Measurements from ENCODE around the gene VAV2. TPM values are rescaled to one million over a fixed set of nuclear protein-coding genes. Genes with fewer than 3 reads are reported as not detected.

Gene VAV2
- total RNA-seq, 1 donor from 2014 or later = 18.7 TPM

DNA sequence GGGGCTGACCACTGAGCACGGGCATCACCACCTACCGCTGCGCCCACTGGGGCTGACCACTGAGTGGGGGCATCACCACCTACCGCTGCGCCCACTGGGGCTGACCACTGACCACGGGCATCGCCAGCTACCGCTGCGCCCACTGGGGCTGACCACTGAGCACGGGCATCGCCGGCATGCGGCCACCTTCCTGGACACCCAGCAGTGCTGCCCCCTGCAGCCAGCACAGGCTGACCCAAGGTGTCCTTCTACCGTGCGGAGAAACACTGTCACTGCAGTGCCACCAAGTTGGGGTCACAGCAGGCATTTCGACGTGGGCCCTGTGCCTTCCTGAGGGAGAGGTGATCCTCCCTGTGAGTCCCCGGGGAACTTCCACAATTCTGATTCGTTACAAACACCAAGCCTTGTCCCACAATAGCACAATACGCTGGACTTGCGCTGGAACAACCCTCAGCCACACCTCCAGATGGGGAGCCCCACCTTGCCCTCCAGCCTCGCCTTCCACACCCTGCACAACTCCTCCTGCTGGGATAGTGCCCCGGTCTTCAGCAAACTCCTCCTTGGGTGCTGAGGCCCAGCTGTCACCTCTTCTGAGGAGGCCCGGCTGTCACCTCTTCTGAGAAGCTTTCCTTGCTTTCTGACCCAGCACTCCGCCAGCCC is 163.7 kb downstream of the VAV2 start:
- DNase-seq (ENCODE audit: low read depth) = no peak
- no peak overlapping the region for H3K4me3 ChIP-seq (ENCODE audit: low read depth, low read length)
- TF ChIP-seq, protein P1, sequence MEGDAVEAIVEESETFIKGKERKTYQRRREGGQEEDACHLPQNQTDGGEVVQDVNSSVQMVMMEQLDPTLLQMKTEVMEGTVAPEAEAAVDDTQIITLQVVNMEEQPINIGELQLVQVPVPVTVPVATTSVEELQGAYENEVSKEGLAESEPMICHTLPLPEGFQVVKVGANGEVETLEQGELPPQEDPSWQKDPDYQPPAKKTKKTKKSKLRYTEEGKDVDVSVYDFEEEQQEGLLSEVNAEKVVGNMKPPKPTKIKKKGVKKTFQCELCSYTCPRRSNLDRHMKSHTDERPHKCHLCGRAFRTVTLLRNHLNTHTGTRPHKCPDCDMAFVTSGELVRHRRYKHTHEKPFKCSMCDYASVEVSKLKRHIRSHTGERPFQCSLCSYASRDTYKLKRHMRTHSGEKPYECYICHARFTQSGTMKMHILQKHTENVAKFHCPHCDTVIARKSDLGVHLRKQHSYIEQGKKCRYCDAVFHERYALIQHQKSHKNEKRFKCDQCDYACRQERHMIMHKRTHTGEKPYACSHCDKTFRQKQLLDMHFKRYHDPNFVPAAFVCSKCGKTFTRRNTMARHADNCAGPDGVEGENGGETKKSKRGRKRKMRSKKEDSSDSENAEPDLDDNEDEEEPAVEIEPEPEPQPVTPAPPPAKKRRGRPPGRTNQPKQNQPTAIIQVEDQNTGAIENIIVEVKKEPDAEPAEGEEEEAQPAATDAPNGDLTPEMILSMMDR (conservative IDR thresholded peaks at IDR 0.05; ENCODE audit: low read depth, low read length) = no peak

DNA sequence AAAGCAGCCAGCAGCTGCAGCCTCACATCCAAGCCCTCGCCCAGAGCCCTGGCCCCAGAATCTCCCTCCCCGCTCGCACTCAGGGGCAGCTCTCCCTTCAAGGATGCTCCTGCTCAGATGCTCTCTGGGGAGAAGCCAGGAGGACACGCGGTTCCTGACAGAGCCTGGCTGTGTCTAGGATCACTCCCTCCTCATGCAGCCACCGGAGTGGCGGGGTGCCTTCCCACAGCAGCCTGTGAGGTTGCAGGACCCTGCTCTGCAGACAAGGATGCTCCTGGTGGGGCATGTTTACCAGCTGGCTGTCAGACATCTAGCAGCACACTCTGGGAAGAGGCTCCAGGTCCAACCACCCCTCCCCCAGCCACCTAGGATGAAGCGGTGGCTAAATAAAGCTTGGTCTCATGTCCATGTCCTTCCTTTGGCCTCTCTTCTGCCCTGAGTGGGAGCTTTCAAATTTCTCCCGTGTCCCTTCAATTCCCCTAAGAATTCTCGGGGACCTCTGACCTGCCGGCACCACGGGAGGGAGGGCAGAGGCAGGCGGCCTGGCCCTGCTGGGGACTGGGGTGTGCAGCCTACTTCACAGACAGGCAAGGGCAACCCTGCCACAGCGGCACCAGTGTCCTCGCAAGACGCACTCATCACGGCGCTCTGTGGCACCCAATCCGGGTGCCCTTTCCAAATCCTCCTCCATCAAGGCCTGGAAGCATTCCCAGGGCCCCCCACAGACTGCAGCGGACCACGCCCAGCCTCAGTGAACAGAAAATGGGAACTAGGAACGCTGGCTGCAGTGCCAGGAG is 165.6 kb downstream of the VAV2 start:
- H3K4me3 ChIP-seq (ENCODE audit: low read depth, low read length) = no peak overlapping the region
- TF ChIP-seq, protein P1 (conservative IDR thresholded peaks at IDR 0.05; ENCODE audit: low read depth, low read length) = no peak
- DNase-seq (ENCODE audit: low read depth) = no peak

DNA sequence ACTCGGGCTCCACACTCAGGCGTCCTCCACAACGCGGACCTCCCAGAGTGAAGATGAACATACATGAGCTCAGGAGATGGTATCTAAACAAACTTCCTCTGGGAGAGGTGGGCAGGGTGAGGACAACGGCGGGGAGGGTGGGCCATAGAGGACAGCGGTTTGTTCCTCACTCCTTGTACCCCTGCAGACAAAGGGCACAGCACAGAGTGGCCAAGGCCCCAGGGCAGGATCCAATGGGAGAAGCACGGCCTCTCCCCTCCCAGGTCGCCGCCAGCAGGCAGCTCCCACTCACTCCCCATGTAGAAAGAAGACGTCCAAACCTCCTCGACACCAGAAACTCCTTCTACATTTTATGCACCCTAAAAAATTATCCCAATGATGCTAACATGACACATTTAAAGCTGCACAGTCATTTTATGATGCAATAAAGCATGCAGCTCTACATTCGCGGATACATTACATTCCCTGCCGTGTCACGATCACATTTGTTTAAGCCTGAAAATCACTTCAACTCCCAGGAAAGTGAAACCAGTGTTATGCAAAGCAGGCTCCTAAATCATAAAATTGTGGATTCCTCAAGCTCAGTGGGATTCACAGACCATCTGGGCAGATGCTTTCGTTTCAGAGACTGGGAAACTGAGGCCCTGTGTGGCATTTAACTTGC is 166.4 kb downstream of the VAV2 start:
- no peak overlapping the region for H3K4me3 ChIP-seq (ENCODE audit: low read depth, low read length)
- TF ChIP-seq, protein P1 (conservative IDR thresholded peaks at IDR 0.05; ENCODE audit: low read depth, low read length) = no peak

DNA sequence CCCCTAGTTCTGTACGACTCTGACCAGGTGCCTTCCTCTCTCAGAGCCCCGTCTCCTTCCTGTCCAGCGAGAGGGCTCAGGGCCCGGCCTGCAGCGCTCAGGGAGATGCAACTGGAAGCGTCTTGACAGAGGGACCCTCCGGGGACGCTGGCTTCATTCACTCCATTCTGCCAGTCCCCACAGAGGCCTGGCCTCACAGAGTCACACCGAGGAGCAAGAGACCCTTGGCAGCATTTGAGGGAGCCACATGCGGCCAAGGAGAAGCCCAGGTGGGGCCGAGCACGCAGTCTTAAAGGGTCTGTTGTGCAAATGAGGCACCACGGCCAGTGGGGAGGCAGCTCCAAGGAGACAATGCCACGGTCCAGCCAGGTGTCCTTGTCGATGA is 167.3 kb downstream of the VAV2 start:
- TF ChIP-seq, protein P1 (conservative IDR thresholded peaks at IDR 0.05; ENCODE audit: low read depth, low read length) = no peak
- no peak for DNase-seq (ENCODE audit: low read depth)
- H3K4me3 ChIP-seq (ENCODE audit: low read depth, low read length) = no peak overlapping the region

More for the DNA sequence above, 166.4 kb downstream of the VAV2 start:
- DNase-seq (ENCODE audit: low read depth) = no peak

DNA sequence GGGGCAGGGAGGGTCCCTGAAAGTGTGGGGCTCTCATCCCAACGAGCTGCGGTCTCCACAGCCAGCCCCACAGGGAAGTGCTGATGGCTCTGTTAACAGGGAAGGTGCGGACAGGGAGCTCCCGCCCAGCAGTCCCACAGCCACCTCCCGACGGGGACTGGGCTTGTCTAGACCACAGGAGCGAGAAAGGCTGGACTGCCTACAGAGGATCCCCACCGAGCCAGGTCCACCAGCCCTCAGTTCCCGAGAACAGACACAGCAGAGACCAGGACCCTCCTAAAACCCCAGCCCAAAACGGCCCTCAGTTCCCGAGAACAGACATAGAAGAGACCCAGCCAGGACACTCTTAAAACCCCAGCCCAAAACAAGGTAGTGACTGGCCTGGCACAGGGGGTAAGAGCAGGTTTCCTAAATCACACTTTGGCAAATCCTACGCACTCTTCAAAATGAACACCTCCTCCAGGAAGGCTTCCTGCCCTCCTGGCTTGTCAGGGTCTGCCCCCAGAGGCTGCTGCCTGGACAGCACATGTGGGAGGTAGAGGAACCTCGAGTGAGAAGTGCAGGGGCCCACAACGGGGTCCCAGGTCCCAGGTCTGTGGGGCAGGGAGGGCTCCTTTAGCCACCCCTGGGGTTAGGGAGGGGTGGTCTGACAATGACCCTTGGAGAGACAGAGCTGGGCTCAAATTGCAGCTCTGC is 167.9 kb downstream of the VAV2 start:
- no peak overlapping the region for H3K4me3 ChIP-seq (ENCODE audit: low read depth, low read length)
- TF ChIP-seq, protein P1 (conservative IDR thresholded peaks at IDR 0.05; ENCODE audit: low read depth, low read length) = no peak
- no peak for DNase-seq (ENCODE audit: low read depth)

DNA sequence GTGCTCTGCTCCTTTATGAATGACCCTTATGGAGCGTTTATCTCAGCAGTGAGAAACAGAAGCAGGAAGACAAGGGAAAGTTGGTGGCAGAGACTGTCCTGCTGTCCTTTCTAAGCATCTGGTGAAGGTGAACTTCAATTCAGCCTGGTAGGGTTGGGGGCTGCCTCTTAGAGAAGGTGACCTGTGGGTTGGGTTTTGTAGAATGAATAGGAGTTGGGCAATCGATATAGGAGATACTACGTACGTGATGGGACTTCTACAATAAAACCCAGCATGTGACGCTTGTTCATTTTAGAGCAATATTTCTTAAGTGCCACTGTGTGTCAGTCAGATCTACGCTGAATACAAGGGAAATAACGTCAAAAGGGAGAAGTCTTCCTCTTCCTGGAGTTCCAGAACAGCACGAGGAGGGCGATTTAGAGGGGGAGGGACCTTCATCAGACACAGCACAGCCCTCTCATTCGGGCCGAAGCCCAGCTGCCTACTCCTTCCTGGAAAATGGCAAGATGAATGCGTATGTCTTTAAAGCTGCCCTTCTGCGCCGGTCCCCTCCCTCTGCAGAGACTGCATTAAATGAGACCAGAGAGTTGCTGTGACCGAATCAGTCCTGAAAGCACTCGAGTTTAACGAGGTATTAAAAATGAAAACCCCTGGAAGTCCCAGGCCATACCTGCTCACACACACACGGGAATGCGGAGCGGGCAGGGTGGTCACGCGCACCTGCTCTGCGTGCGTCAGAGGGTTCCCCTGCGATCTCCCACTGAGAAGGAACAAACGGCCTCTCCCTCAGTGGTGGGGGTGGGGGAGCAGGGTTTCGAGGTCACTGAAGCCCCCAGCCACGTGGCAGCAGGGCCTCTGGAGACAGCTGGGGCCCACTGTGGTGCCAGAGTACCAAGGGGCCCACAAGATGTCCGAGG is 168.7 kb downstream of the VAV2 start:
- no peak for DNase-seq (ENCODE audit: low read depth)
- H3K4me3 ChIP-seq (ENCODE audit: low read depth, low read length) = no peak overlapping the region
- TF ChIP-seq, protein P1 (conservative IDR thresholded peaks at IDR 0.05; ENCODE audit: low read depth, low read length) = no peak

Data from epithelial cell of proximal tubule (primary cell).